COLO829 (cell line): ENCODE results near the gene ADORA1.

ENCODE experiments used
- DNase-seq: peaks from one replicate; pipeline ENCODE4 v3.0.0; 2012; ENCODE audit warnings: low spot score

The ADORA1 gene

GRCh38 chr1:203174324-203174985, 46.9 kb downstream of the ADORA1 start:
- no peak for DNase-seq

- no peak for DNase-seq
Observed at GRCh38 chr1:203175237-203175826, 47.8 kb downstream of the ADORA1 start, which contains the start of gene MYBPH. Gene MYBPH, minus strand, starts transcription at chr1:203175826. Its CDS starts 71 bp downstream, at chr1:203175755.

- no peak for DNase-seq
Observed at GRCh38 chr1:203175827-203176241, 48.3 kb downstream of the ADORA1 start.

- no peak for DNase-seq
Observed at GRCh38 chr1:203176273-203177035, 48.9 kb downstream of the ADORA1 start.

- DNase-seq: no peak
Observed at GRCh38 chr1:203177036-203177405, 49.5 kb downstream of the ADORA1 start.

- no peak for DNase-seq
Observed at GRCh38 chr1:203177470-203178039, 50.0 kb downstream of the ADORA1 start.

- DNase-seq: no peak
Observed at GRCh38 chr1:203178083-203178482, 50.6 kb downstream of the ADORA1 start.

GRCh38 chr1:203178821-203179666, 51.5 kb downstream of the ADORA1 start:
- DNase-seq: no peak

GRCh38 chr1:203179667-203180005, 52.1 kb downstream of the ADORA1 start:
- DNase-seq: no peak

- no peak for DNase-seq
Observed at GRCh38 chr1:203180611-203181330, 53.2 kb downstream of the ADORA1 start.

- no peak for DNase-seq
Observed at GRCh38 chr1:203181586-203182386, 54.3 kb downstream of the ADORA1 start.

- no peak for DNase-seq
Observed at GRCh38 chr1:203182387-203182953, 54.9 kb downstream of the ADORA1 start.

- no peak for DNase-seq
Observed at GRCh38 chr1:203183828-203184227, 56.3 kb downstream of the ADORA1 start.

GRCh38 chr1:203184467-203184866, 56.9 kb downstream of the ADORA1 start:
- no peak for DNase-seq

GRCh38 chr1:203185061-203185461, 57.5 kb downstream of the ADORA1 start:
- no peak for DNase-seq

- DNase-seq: no peak
Observed at GRCh38 chr1:203185585-203185984, 58.1 kb downstream of the ADORA1 start.

- no peak for DNase-seq
Observed at GRCh38 chr1:203186091-203186445, 58.5 kb downstream of the ADORA1 start.

GRCh38 chr1:203186446-203187303, 59.1 kb downstream of the ADORA1 start, which contains the start of gene CHI3L1:
Gene CHI3L1, minus strand, starts transcription at chr1:203186704. Its CDS starts 81 bp downstream, at chr1:203186623.
- no peak for DNase-seq

GRCh38 chr1:203187304-203187685, 59.8 kb downstream of the ADORA1 start:
- DNase-seq: no peak
